SK-N-SH treated with all-trans-retinoic acid at 6 μM for 48 hours (cell line): ENCODE measurements around the gene PDE4B.
A peak's percentile ranks its signal among the peaks of the same experiment; 100 is the strongest.

Source experiments
- ATAC-seq: fragments of 200-7000 bp; cut with Tn5 transposase; 3 replicates; pipeline ENCODE4 v1.9.1; 2020; ENCODE audit warnings: mild to moderate bottlenecking, moderate library complexity
- ARNTL ChIP-seq: fragments of 450-650 bp; formaldehyde crosslinking; IDR thresholded peaks from 2 replicates; pipeline ENCODE4 v1.5.0; 2020; ENCODE audit warnings: low read depth, mild to moderate bottlenecking, moderate library complexity, borderline replicate concordance
- BACH2 ChIP-seq: fragments of 250-450 bp; sonication (Bioruptor Pico); IDR thresholded peaks from 2 replicates; pipeline ENCODE4 v1.9.0; 2021; ENCODE audit warnings: mild to moderate bottlenecking, borderline replicate concordance
- CSDC2 ChIP-seq: fragments of 250-450 bp; sonication (Bioruptor Pico); IDR thresholded peaks from 2 replicates; pipeline ENCODE4 v1.5.0; 2020; ENCODE audit warnings: mild to moderate bottlenecking, moderate library complexity
- ESRRG ChIP-seq: fragments of 250-450 bp; sonication (Bioruptor Pico); IDR thresholded peaks from 2 replicates; pipeline ENCODE4 v1.6.1; 2021; ENCODE audit warnings: mild to moderate bottlenecking
- ISL1 ChIP-seq: fragments of 250-450 bp; sonication (Bioruptor Pico); IDR thresholded peaks from 2 replicates; pipeline ENCODE4 v2.1.2; 2022; ENCODE audit warnings: mild to moderate bottlenecking, moderate library complexity
- OSR1 ChIP-seq: fragments of 250-450 bp; sonication (Bioruptor Pico); IDR thresholded peaks from 2 replicates; pipeline ENCODE4 v1.8.0; 2022; ENCODE audit warnings: moderate library complexity, mild to moderate bottlenecking, inconsistent platforms
- PPARA ChIP-seq: fragments of 250-450 bp; sonication (Bioruptor Pico); IDR thresholded peaks from 2 replicates; pipeline ENCODE4 v1.5.0; 2020; ENCODE audit warnings: mild to moderate bottlenecking, borderline replicate concordance
- RARB ChIP-seq: fragments of 250-450 bp; sonication (Bioruptor Pico); IDR thresholded peaks from 2 replicates; pipeline ENCODE4 v1.8.0; 2021; ENCODE audit warnings: mild to moderate bottlenecking, moderate library complexity
- SNAI2 ChIP-seq: fragments of 250-450 bp; sonication (Bioruptor Pico); IDR thresholded peaks from 2 replicates; pipeline ENCODE4 v1.5.0; 2020; ENCODE audit warnings: mild to moderate bottlenecking, moderate library complexity
- TCF4 ChIP-seq: fragments of 250-450 bp; sonication (Bioruptor Pico); IDR thresholded peaks from 2 replicates; pipeline ENCODE4 v1.8.0; 2021; ENCODE audit warnings: mild to moderate bottlenecking, moderate library complexity, borderline replicate concordance
- TOX ChIP-seq: fragments of 250-450 bp; sonication (Bioruptor Pico); IDR thresholded peaks from 2 replicates; pipeline ENCODE4 v1.8.0; 2021; ENCODE audit warnings: mild to moderate bottlenecking, moderate library complexity, borderline replicate concordance
- ZC3H10 ChIP-seq: fragments of 250-450 bp; sonication (Bioruptor Pico); IDR thresholded peaks from 2 replicates; pipeline ENCODE4 v1.5.1; 2021; ENCODE audit warnings: mild to moderate bottlenecking, moderate library complexity
- ZFP3 ChIP-seq: fragments of 250-450 bp; sonication (Bioruptor Pico); IDR thresholded peaks from 2 replicates; pipeline ENCODE4 v1.5.0; 2020; ENCODE audit warnings: mild to moderate bottlenecking, moderate library complexity
- ZFP30 ChIP-seq: fragments of 450-650 bp; formaldehyde crosslinking; IDR thresholded peaks from 2 replicates; pipeline ENCODE4 v1.5.0; 2022; ENCODE audit warnings: mild to moderate bottlenecking, moderate library complexity
- ZNF70 ChIP-seq: fragments of 450-650 bp; formaldehyde crosslinking; IDR thresholded peaks from 2 replicates; pipeline ENCODE4 v1.5.0; 2020; ENCODE audit warnings: mild to moderate bottlenecking, moderate library complexity
- ZNF8 ChIP-seq: fragments of 450-650 bp; formaldehyde crosslinking; IDR thresholded peaks from 2 replicates; pipeline ENCODE4 v1.5.0; 2020; ENCODE audit warnings: mild to moderate bottlenecking, moderate library complexity
- TF ChIP-seq, protein P1 (sequence below): fragments of 250-450 bp; sonication (Bioruptor Pico); IDR thresholded peaks from 2 replicates; pipeline ENCODE4 v1.8.0; 2021; ENCODE audit warnings: low read depth, mild to moderate bottlenecking, moderate library complexity, borderline replicate concordance
- TF ChIP-seq, protein P2 (sequence below): fragments of 250-450 bp; sonication (Bioruptor Pico); IDR thresholded peaks from 2 replicates; pipeline ENCODE4 v1.5.1; 2020; ENCODE audit warnings: low read depth, mild to moderate bottlenecking, moderate library complexity
- TF ChIP-seq, protein P3 (sequence below): fragments of 250-450 bp; sonication (Bioruptor Pico); IDR thresholded peaks from 2 replicates; pipeline ENCODE4 v1.5.1; 2021; ENCODE audit warnings: mild to moderate bottlenecking, moderate library complexity
- TF ChIP-seq, protein P4 (sequence below): fragments of 250-450 bp; sonication (Bioruptor Pico); IDR thresholded peaks from 2 replicates; pipeline ENCODE4 v1.8.0; 2020; ENCODE audit warnings: mild to moderate bottlenecking, moderate library complexity, borderline replicate concordance

PDE4B gene

DNA sequence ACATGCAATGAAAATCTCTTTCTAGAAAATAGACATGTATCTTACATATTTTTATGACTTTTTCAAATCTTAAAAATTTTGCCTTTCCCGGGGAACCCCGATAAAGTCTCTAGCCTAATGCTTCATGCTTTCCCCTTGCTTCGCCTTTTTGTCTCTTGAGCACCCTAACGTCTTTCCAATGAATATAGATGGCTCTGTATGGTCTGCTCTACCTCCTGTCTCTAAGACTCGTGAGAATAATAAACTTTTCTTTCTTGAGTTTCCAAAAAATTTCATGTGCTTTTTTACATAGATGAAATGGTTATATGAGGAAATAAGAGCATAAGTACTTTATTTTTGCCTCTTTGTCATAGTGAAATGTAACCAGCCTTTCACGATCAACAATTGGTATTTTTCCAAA, 202.6 kb downstream of the PDE4B start (continued):
- TF ChIP-seq ZNF70 (no peak), SNAI2 (CRISPR knock-in tag) (no peak)
- TF ChIP-seq, protein P1, sequence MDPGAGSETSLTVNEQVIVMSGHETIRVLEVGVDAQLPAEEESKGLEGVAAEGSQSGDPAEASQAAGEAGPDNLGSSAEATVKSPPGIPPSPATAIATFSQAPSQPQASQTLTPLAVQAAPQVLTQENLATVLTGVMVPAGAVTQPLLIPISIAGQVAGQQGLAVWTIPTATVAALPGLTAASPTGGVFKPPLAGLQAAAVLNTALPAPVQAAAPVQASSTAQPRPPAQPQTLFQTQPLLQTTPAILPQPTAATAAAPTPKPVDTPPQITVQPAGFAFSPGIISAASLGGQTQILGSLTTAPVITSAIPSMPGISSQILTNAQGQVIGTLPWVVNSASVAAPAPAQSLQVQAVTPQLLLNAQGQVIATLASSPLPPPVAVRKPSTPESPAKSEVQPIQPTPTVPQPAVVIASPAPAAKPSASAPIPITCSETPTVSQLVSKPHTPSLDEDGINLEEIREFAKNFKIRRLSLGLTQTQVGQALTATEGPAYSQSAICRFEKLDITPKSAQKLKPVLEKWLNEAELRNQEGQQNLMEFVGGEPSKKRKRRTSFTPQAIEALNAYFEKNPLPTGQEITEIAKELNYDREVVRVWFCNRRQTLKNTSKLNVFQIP (CRISPR knock-in tag) = no peak

DNA sequence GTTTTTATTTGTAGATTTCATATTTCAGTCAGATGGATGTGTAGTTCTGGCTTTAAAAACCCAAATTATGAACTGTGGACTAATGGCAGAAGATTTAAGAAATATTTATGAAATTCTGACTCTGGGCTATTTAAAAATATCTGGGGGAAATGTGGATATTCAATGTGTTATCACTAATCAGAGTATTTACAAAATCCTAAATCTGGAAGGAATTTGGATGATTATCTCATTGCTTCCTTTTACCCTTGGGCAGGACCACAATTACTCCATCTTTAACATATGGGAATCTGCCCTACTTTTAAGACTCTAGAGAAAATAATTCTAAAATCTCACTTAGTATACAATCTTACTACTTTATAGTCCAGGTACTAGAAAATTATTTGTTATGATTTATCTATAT, 203.2 kb downstream of the PDE4B start:
- ATAC-seq = no peak
- TF ChIP-seq CSDC2 (CRISPR knock-in tag) (no peak), ARNTL (CRISPR knock-in tag) (no peak), ZC3H10 (no peak), TCF4 (CRISPR knock-in tag) (no peak), PPARA (CRISPR knock-in tag) (no peak), TOX (no peak), ISL1 (CRISPR knock-in tag) (no peak), ZNF8 (CRISPR knock-in tag) (no peak), OSR1 (CRISPR knock-in tag) (no peak), ZFP30 (CRISPR knock-in tag) (no peak), ESRRG (CRISPR knock-in tag) (no peak), BACH2 (no peak), ZNF70 (no peak), ZFP3 (CRISPR knock-in tag) (no peak)
- TF ChIP-seq, protein P2, sequence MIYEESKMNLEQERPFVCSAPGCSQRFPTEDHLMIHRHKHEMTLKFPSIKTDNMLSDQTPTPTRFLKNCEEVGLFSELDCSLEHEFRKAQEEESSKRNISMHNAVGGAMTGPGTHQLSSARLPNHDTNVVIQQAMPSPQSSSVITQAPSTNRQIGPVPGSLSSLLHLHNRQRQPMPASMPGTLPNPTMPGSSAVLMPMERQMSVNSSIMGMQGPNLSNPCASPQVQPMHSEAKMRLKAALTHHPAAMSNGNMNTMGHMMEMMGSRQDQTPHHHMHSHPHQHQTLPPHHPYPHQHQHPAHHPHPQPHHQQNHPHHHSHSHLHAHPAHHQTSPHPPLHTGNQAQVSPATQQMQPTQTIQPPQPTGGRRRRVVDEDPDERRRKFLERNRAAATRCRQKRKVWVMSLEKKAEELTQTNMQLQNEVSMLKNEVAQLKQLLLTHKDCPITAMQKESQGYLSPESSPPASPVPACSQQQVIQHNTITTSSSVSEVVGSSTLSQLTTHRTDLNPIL = no peak
- TF ChIP-seq, protein P3, sequence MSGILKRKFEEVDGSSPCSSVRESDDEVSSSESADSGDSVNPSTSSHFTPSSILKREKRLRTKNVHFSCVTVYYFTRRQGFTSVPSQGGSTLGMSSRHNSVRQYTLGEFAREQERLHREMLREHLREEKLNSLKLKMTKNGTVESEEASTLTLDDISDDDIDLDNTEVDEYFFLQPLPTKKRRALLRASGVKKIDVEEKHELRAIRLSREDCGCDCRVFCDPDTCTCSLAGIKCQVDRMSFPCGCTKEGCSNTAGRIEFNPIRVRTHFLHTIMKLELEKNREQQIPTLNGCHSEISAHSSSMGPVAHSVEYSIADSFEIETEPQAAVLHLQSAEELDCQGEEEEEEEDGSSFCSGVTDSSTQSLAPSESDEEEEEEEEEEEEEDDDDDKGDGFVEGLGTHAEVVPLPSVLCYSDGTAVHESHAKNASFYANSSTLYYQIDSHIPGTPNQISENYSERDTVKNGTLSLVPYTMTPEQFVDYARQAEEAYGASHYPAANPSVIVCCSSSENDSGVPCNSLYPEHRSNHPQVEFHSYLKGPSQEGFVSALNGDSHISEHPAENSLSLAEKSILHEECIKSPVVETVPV (CRISPR knock-in tag) = no peak
- TF ChIP-seq, protein P1 (CRISPR knock-in tag) = no peak
- TF ChIP-seq, protein P4, sequence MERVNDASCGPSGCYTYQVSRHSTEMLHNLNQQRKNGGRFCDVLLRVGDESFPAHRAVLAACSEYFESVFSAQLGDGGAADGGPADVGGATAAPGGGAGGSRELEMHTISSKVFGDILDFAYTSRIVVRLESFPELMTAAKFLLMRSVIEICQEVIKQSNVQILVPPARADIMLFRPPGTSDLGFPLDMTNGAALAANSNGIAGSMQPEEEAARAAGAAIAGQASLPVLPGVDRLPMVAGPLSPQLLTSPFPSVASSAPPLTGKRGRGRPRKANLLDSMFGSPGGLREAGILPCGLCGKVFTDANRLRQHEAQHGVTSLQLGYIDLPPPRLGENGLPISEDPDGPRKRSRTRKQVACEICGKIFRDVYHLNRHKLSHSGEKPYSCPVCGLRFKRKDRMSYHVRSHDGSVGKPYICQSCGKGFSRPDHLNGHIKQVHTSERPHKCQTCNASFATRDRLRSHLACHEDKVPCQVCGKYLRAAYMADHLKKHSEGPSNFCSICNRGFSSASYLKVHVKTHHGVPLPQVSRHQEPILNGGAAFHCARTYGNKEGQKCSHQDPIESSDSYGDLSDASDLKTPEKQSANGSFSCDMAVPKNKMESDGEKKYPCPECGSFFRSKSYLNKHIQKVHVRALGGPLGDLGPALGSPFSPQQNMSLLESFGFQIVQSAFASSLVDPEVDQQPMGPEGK = no peak

DNA sequence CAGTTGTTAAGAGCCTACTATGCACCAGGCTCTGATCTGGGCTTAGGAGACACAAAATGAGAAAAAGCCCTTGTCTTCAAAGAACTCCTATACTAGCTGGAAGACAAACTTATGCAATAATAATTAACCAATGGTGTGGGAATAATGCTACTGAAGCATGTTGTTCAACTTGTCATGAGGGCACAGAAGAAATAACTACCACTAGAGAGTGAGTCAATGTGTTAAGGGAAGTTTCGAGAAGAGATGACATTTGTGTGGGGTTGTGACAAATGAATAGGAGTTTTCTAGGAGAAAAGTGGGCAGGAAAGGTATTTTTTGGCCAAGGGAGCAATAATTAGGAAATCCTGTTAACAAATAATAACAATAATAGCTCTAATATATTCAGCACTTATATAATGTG, 205.0 kb downstream of the PDE4B start:
- ATAC-seq = no peak
- TF ChIP-seq ARNTL (CRISPR knock-in tag) = no peak
- TF ChIP-seq ZNF70 = no peak
- TF ChIP-seq, protein P2 = no peak
- TF ChIP-seq ZFP3 (CRISPR knock-in tag) = peak; percentile 98

DNA sequence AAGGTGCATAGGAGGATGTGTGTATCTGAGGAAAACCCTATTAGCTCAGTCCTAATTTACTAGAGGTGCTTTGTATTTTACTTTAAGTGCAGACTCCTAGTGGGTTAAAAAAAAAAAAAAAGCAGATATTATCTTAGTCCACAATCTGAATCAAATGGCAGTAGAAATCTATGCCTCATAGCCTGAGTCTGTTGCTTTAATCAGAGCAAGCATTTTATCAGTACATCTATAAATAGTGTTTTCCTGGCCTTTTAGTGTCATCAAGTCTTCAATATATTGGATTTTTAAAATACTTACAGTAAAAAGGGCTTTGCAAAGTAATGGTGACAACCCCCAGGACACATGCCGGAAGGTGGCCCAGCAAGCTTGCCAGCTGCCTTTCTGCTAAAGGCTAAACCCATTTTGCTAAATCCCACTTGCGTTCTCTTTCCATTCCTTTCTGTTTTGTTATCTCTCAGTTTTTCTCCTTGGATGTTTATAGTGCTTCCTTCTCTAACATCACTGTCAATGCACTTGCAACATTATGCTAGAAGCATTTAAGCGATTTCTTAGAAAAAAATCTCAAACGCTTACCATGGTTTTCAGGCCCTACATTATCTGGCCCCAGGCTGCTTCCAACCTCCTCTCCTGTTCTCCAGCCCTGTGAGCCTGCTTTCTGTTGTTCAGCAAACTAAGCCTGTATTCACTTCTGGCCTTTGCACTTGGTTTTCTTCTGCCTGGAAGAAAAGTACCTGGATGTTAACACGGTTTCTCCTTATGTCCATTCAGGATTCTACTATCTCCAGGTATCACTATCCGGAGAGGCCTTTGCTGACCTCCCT, 206.3 kb downstream of the PDE4B start:
- no peak for TF ChIP-seq RARB (CRISPR knock-in tag)
- peak; percentile 88 for TF ChIP-seq ISL1 (CRISPR knock-in tag)
- ATAC-seq = peak; percentile 58
